ENCODE data around the gene TRAPPC2L. TPM values are rescaled to one million over a fixed set of nuclear protein-coding genes. Genes with fewer than 3 reads are reported as not detected.
"Not testable (repeated sequence)": the region's sequence is repeated elsewhere in the genome, so short reads cannot be mapped to it uniquely, and the experiment has no call there.

The TRAPPC2L gene
- total RNA-seq, 1 donor, result 43.1 TPM

DNA sequence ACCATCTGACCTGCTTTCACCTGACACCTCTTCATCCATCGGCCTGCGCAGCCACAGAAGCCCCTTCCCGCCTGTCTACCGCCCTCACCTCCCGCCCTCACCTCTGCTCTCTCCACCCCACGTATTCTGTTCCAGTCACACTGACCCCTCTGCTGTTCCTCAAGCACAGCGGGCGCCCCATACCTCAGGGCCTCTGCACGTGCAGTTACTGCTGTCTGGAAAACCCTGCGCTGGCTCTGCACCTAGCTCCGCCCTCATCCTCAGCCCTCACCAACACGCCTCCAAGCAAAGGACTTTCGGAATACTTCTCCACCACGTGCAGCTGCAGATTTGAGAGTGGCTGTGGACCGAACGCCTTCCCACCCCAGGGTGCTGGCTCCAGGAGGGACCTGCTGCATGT, 34.2 kb downstream of the TRAPPC2L start:
- H3K36me3 ChIP-seq (ENCODE audit: insufficient read depth, low read length), result no peaks in the 10 kb centered on the region
- TF ChIP-seq, protein P1, sequence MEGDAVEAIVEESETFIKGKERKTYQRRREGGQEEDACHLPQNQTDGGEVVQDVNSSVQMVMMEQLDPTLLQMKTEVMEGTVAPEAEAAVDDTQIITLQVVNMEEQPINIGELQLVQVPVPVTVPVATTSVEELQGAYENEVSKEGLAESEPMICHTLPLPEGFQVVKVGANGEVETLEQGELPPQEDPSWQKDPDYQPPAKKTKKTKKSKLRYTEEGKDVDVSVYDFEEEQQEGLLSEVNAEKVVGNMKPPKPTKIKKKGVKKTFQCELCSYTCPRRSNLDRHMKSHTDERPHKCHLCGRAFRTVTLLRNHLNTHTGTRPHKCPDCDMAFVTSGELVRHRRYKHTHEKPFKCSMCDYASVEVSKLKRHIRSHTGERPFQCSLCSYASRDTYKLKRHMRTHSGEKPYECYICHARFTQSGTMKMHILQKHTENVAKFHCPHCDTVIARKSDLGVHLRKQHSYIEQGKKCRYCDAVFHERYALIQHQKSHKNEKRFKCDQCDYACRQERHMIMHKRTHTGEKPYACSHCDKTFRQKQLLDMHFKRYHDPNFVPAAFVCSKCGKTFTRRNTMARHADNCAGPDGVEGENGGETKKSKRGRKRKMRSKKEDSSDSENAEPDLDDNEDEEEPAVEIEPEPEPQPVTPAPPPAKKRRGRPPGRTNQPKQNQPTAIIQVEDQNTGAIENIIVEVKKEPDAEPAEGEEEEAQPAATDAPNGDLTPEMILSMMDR (IDR thresholded peaks at IDR 0.05; ENCODE audit: extremely low read depth, low read depth, low read length), result no peak

DNA sequence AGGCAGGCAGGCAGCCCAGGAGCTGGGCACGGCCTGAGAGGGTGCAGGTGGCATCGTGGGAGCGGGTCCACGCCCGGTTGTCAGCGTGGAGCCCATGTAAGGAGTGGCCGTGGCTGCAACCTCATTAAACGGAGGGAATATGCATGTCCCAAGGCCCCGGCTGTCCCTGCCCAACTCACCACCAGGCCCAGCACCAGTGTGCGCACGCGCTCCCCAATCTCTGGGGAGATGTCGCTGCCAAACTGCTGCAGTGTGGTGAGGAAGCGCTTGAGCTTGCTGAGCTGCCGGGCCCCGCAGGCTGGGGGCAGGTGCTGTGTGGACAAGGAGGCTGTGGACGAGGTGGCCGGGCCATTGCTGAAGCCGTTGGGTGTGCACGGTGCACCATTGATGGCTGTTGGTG, 35.1 kb downstream of the TRAPPC2L start:
- TF ChIP-seq, protein P1 (IDR thresholded peaks at IDR 0.05; ENCODE audit: extremely low read depth, low read depth, low read length), result no peak
- no peak overlapping the region for H3K4me2 ChIP-seq (ENCODE audit: insufficient read depth, low read length)

More for the DNA sequence above, 34.2 kb downstream of the TRAPPC2L start:
- no peak overlapping the region for H2AFZ ChIP-seq (ENCODE audit: low read length)
- H4K20me1 ChIP-seq (ENCODE audit: insufficient read depth, low read length), result no peaks in the 10 kb centered on the region
- H3K27ac ChIP-seq (ENCODE audit: low read depth, low read length), result no peak overlapping the region
- H3K9me3 ChIP-seq (ENCODE audit: low read depth, low read length), result no peaks in the 10 kb centered on the region
- no peak overlapping the region for H3K4me3 ChIP-seq (ENCODE audit: insufficient read depth, low read length)
- DNase-seq (ENCODE audit: insufficient read length, low spot score, missing footprints), result no peak
- H3K4me1 ChIP-seq (ENCODE audit: insufficient read depth, low read length), result no peaks in the 10 kb centered on the region
- H3K27me3 ChIP-seq (ENCODE audit: insufficient read depth, low read length), result no peaks in the 10 kb centered on the region
- H3K4me2 ChIP-seq (ENCODE audit: insufficient read depth, low read length), result no peak overlapping the region
- H3K79me2 ChIP-seq (ENCODE audit: insufficient read depth, low read length), result no peaks in the 10 kb centered on the region

DNA sequence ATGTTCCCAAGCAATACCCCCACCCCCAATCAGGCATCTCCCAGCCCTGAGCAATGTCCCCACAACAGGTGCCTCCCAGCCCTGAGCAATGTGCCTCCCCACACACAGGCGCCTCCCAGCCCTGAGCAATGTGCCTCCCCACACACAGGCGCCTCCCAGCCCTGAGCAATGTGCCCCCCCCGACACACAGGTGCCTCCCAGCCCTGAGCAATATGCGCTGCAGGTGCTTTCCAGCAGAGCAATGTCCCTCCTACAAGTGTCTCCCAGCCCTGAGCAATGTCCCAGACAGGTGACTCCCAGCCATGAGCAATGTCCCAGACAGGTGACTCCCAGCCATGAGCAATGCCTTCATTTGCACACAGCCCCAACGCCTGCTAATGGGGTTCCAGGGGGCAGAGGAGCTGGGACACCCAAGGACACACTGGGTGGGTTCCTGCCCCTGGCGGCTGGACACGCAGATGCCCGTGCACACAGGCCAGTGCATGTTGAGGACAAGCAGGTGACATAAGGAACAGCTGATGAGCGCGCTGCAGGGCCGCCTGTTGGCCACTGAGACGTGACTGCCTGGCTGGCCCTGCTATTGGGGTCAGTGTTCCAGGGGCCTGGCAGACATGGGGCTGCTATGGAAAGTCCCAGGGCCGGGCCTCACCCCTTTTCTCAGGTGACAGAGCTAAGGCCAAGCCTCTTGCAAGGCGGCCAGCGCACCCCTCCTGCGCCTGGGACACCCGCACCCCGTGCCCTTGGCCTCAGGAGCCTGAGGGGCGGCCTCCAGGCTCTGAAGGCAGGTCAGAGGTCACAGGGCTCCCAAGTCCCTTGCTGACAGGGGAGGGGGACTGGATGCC, 36.4 kb downstream of the TRAPPC2L start:
- H3K4me3 ChIP-seq (ENCODE audit: insufficient read depth, low read length), result no peak overlapping the region
- H2AFZ ChIP-seq (ENCODE audit: low read length), result no peak overlapping the region
- TF ChIP-seq, protein P1 (IDR thresholded peaks at IDR 0.05; ENCODE audit: extremely low read depth, low read depth, low read length), result no peak
- no peak for DNase-seq (ENCODE audit: insufficient read length, low spot score, missing footprints)
- H3K27me3 ChIP-seq (ENCODE audit: insufficient read depth, low read length), result peaks cover 5% of the 10 kb centered on the region
- no peak overlapping the region for H3K27ac ChIP-seq (ENCODE audit: low read depth, low read length)
- H4K20me1 ChIP-seq (ENCODE audit: insufficient read depth, low read length), result no peaks in the 10 kb centered on the region
- no peaks in the 10 kb centered on the region for H3K36me3 ChIP-seq (ENCODE audit: insufficient read depth, low read length)
- no peaks in the 10 kb centered on the region for H3K4me1 ChIP-seq (ENCODE audit: insufficient read depth, low read length)
- no peaks in the 10 kb centered on the region for H3K79me2 ChIP-seq (ENCODE audit: insufficient read depth, low read length)
- no peaks in the 10 kb centered on the region for H3K9me3 ChIP-seq (ENCODE audit: low read depth, low read length)
- H3K4me2 ChIP-seq (ENCODE audit: insufficient read depth, low read length), result no peak overlapping the region

More for the DNA sequence above, 35.1 kb downstream of the TRAPPC2L start:
- Histone ChIP-seq H3K4me3 (ENCODE audit: insufficient read depth, low read length) (no peak overlapping the region), H3K4me1 (ENCODE audit: insufficient read depth, low read length) (no peaks in the 10 kb centered on the region), H3K9me3 (ENCODE audit: low read depth, low read length) (no peaks in the 10 kb centered on the region), H3K79me2 (ENCODE audit: insufficient read depth, low read length) (no peaks in the 10 kb centered on the region), H3K27me3 (ENCODE audit: insufficient read depth, low read length) (no peaks in the 10 kb centered on the region), H4K20me1 (ENCODE audit: insufficient read depth, low read length) (no peaks in the 10 kb centered on the region), H3K27ac (ENCODE audit: low read depth, low read length) (no peak overlapping the region), H2AFZ (ENCODE audit: low read length) (no peak overlapping the region), H3K36me3 (ENCODE audit: insufficient read depth, low read length) (no peaks in the 10 kb centered on the region)
- DNase-seq (ENCODE audit: insufficient read length, low spot score, missing footprints), result no peak

DNA sequence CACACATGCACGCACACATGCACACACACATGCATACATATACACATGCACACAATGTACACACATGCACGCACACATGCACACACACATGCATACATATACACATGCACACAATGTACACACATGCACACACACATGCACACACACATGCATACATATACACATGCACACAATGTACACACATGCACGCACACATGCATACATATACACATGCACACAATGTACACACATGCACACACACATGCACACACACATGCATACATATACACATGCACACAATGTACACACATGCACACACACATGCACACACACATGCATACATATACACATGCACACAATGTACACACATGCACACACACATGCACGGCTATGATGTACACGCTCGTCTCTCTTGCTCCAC, 37.3 kb downstream of the TRAPPC2L start:
- not testable (repeated sequence) for H4K20me1 ChIP-seq (ENCODE audit: insufficient read depth, low read length); H3K9me3 ChIP-seq (ENCODE audit: low read depth, low read length); H3K27ac ChIP-seq (ENCODE audit: low read depth, low read length); H3K4me2 ChIP-seq (ENCODE audit: insufficient read depth, low read length); H3K36me3 ChIP-seq (ENCODE audit: insufficient read depth, low read length); H2AFZ ChIP-seq (ENCODE audit: low read length); DNase-seq (ENCODE audit: insufficient read length, low spot score, missing footprints); H3K4me3 ChIP-seq (ENCODE audit: insufficient read depth, low read length); H3K27me3 ChIP-seq (ENCODE audit: insufficient read depth, low read length); H3K4me1 ChIP-seq (ENCODE audit: insufficient read depth, low read length); H3K79me2 ChIP-seq (ENCODE audit: insufficient read depth, low read length)

All from osteoblast (primary cell).